GM19193 (cell line): ENCODE measurements around the gene RAD50.

Source experiments
- POLR2A ChIP-seq: IDR thresholded peaks from 4 replicates; pipeline ENCODE4 v1.6.1; 2011; ENCODE audit not compliant: insufficient read depth, insufficient read length; ENCODE audit errors: extremely low read depth

Gene RAD50

DNA sequence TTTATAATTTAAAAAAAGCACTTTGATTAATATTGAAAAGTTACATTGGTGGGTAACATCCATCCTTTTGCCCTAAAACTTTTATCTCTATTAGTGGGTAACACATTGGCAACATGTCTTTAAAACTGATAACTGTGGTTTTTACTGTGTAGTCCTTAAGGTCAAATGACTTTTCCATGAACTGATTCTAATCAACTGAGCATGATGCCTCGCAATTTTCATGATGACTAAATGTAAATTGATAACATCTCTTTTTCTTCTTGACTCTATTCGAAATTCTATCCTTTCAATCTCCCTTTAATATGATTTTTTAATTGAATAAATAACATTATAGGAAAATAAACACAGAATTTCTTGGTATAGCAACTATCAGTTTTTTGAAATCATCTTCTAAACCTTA lies 7.2 kb upstream of the RAD50 start:
- TF ChIP-seq POLR2A = no peak

DNA sequence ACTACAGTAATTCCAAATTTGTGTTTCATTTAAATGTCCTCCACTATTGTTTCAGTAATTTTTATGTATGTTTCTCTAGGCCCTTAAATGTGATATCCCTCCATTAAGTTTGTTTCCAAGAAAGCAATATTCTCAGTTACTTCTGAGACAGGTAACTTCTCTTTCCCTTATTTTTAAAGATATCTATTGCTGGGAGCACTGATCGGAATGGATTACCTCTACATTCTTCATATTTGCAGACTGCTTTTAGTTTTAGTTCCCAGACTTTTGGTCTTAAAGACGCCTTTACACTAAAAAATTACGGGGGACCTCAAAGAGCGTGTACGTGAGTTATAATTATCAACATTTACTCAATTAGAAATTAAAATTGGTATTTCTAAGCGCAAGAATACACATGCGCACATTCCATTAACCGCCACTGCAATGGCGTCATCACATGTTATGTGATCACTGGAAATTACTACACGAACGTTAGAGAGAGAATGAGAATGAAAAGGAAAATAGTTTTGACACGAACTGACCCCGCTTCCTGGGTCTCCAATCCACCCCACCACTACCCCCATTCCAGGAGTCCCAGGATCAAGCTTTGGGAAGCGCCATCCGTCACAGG lies 519 bp upstream of the RAD50 start:
- no peak for TF ChIP-seq POLR2A

DNA sequence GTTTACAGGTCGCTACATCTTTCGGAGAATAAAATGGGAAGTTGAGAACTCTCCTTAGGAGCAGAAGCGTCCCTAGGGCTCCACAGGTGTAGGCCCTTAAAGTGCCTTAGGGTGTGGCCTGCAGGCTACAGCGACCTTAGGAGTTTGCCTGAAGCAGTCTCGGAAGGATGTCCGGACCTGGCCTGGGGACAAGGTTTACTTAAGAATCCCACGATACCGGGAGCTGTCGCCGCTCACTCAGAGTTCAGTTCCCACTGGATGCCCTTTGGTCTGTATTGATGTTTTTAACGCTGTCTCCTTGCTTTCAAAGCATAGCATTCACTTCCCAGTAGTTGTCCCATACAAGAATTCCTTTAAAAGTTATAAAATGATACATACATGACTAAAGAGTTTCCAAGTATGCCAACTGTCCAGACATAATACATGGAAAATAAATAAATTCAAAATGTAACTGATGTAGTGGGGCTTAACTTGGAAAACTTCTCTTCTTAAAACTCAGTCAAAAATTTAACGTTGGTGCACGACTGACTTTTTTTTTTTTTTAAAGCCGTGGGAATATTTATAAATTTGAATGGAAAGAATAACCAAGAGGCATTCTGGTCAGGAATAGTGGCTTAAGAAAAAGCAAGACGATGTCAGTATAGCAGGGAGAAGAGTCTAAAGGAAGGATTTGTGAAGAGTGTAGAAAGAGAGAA lies 848 bp downstream of the RAD50 start:
- no peak for TF ChIP-seq POLR2A

DNA sequence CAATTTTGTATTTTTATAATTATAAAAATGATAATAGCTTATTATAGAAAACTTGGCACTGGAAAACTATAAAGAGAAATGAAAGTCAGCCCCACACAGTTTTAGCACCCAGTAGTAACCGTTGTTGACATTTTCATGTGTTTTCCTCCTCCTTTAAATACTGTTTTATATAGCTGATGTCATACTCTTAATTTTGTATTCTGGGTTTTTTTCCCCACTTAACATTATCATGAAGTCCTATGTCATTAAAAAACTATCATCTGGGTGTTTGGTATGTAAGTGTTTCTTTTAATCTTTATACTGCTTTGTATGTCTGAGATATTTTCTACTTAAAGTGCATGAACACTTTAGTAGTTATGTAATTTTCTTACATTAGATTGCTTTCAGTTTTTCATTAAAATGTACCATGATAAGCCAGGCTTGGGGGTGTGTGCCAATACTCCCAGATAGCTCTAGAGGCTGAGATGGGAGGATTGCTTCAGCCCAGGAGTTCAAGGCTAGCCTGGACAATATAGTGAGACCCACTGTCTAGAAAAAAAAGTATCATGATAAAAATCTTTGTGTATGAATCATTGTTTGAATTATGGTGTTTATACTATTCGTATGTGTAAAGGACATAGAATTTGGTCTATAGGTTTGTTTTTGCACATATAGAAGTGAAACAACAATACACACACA lies 2.7 kb downstream of the RAD50 start:
- TF ChIP-seq POLR2A = no peak

DNA sequence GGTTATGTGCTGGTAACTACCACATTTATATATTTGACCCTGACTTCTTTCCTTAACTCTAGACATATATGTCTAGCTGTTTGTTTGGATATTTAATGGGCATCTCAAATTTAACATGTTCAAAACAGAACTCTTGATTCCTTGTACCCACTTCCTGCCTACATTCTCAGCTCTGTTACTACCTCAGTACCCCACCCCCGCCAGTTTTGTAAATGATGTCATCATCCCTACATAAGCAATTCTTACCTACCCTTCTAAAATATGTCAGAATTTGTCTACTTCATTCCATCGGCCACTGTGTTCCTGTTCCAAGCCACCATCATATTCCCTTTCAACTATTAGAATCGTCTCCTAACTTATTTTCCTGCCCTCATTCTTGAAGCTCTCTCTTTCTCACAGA lies 4.8 kb downstream of the RAD50 start:
- TF ChIP-seq POLR2A = no peak

DNA sequence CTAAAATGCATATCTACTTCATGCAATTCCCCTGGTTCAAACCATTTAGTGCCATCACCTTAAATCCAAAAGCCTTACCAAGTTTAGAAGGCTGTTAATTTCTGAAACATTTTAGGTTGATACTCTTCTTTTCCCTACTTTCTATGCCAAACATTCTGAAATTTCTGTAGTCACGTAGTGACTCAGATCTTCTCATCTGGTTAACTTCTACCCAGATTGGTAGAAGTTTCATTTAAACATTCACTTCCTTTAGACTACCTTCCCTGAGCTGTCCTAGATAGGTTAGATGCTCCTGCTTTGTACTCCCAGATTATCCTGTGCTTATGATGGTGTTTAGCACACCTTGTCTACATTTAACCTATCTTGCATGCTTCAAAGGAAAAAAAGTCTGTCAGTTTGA lies 9.9 kb downstream of the RAD50 start:
- TF ChIP-seq POLR2A = no peak

DNA sequence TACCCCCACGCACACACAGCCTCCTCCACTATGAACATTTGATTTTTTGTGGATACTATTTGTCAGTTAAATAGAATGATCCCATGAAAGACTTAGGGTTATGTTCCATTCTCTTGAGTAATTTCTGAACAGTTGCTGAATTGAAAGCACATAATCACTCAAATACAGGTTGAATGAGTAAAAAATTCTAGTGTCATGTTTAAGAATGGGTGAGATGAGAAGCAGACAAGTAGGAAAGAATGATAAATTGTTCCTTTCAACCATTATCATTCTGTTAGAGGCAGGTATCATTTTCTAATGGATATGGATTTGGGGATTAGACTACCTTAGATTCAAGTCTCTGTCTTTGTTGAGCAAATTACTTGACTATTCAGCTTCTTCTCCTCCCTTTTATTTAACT lies 19.3 kb downstream of the RAD50 start:
- TF ChIP-seq POLR2A = no peak

DNA sequence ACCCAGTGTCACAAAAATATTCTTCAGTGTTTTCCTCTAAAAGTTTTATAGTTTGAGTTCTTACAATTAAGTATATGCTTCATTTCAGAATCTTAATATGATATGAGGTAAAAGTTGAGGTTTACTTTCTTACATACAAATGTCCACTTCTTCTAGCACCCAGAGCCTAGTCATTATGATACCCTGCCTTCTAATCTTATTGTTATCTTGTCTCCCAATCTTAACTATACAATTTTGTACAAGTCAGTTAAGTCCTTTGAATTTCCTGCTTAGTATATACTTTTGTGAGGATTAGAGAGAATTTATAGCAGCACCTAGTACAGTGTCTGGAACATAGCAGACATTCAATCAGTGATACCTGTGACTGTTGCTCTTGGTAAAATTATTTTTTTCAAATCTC lies 29.3 kb downstream of the RAD50 start:
- TF ChIP-seq POLR2A = no peak

DNA sequence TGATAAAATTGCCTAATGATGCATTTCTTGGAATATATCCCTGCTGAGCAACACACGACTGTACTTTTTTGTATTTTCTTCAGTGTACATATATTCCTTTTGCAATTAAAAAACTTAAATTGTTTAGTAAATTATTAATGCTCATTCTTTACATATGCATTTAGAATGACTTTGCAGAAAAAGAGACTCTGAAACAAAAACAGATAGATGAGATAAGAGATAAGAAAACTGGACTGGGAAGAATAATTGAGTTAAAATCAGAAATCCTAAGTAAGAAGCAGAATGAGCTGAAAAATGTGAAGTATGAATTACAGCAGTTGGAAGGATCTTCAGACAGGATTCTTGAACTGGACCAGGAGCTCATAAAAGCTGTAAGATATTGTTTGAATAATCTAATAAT lies 32.7 kb downstream of the RAD50 start:
- TF ChIP-seq POLR2A = no peak

DNA sequence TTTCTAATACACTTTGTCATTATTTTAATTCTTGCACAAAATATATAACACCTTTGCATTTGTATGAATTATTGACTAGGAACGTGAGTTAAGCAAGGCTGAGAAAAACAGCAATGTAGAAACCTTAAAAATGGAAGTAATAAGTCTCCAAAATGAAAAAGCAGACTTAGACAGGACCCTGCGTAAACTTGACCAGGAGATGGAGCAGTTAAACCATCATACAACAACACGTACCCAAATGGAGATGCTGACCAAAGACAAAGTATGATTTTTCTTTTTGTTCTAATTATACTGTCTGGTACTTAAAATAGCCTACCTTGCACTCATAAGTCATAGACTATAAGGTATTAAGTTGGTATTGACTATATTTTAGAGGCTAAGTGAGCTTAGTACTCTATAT lies 34.4 kb downstream of the RAD50 start:
- TF ChIP-seq POLR2A = no peak

DNA sequence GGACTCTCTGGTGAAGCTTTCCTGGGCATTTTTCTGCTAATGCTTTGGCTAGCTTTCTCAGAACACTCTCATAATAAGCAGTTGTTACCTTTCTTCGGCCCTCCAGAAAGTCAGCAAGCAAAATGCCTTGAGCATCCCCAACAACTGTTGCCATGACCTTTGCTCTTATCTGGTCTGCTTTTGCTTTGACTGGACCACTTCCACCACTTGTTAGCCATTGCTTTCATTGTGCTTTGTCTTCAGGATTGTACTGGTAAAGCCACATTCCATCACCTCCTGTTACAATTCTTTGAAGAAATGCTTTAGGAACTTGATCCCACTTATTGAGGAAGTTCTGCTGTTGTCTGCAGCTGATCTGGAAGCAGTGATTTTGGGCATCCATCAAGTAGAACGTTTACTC lies 35.7 kb downstream of the RAD50 start:
- TF ChIP-seq POLR2A = no peak

DNA sequence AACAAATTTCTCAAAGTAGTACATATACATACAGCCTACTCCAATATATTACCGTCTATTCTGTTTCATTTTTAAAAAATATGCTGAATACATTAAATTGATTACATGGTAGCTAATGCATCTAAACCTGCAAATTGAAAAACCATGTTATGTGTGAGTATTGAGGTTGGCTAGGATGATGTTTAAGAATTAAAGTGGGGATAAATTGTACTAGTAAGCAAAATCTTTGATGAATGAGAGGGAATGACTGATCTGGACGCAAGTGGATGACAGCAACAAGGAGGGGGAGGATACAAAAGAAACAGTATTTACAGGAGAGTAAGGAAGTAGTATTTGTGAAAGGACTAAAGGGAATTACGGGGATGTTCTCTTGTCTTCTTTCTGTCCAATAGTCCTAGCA lies 37.4 kb downstream of the RAD50 start:
- no peak for TF ChIP-seq POLR2A

DNA sequence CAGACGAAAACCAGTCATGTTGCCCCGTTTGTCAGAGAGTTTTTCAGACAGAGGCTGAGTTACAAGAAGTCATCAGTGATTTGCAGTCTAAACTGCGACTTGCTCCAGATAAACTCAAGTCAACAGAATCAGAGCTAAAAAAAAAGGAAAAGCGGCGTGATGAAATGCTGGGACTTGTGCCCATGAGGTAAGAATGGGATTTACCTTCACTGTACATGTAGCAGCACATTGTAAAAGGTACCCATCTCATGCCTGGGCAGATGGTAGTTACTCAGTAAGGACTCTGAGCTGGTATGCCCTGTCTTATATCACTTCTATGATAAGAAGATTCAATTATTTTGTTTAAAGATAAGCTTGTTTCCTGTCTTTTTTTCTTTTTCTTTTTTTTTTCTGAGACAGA lies 38.8 kb downstream of the RAD50 start:
- no peak for TF ChIP-seq POLR2A

DNA sequence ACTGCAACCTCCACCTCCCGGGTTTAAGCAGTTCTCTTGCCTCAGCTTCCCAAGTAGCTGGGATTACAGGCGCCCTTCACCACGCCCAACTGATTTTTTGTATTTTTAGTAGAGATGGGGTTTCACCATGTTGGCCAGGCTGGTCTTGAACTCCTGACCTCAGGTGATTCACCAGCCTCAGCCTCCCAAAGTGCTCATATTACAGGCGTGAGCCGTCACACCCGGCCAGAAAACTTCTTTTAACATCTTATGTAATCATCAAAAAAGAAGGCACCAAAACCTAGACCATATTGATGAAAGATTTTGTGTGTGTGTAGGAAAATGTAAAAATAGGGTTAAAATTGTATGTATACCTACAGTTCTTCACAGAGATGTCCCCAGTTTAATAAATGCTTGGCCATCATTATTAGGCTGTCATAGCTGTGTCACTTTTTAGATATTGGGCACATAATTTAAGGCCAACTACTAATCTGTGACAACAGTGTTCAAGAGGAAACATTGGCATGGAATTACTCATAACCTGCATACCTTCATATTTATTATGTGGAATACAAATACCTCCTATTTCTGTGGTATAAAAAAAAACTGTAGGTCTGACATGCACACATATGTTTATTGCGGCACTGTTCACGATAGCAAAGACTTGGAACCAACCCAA lies 44.4 kb downstream of the RAD50 start:
- no peak for TF ChIP-seq POLR2A

DNA sequence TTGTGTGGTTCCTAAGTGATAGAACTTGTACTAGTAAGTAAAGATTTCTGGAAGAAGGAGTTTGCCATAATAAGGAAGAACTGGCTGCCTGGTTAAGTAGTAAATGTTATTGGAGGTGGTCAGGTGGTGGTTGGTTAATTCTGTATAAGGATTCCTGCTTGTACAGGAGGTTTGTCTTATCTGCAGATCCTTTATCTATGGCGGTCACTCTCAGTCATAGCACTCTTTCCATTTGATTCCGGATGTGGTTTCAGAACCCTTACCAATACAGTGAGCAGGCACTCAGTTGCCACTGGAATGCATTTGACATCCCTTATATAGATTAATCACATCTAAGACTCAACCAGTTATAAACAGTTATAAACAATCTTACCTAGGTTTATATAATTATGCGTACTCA lies 50.3 kb downstream of the RAD50 start:
- TF ChIP-seq POLR2A = no peak

DNA sequence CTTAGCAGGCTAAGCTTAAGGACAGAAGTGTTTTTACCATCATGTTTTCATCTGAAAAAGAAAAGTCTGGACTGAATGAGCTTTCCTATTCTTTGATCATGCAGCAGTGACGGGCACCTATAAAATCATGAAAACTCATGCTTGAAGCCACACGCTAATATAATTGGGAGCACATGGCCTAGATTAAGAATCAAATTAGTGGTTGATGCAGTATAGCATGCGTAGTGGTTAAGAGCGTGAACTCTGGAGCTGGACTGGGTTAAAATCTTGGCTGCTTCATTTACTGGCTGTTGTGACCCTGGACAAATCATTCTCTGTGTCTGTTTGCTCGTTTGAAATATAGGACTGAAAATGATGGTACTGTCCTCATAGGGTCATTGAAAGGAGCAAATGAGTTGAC lies 51.3 kb downstream of the RAD50 start:
- TF ChIP-seq POLR2A = no peak
